ENCODE results near the gene ACOT4.
"Not testable (repeated sequence)": the region's sequence is repeated elsewhere in the genome, so short reads cannot be mapped to it uniquely, and the experiment has no call there.

Gene ACOT4, protein sequence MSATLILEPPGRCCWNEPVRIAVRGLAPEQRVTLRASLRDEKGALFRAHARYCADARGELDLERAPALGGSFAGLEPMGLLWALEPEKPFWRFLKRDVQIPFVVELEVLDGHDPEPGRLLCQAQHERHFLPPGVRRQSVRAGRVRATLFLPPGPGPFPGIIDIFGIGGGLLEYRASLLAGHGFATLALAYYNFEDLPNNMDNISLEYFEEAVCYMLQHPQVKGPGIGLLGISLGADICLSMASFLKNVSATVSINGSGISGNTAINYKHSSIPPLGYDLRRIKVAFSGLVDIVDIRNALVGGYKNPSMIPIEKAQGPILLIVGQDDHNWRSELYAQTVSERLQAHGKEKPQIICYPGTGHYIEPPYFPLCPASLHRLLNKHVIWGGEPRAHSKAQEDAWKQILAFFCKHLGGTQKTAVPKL

DNA sequence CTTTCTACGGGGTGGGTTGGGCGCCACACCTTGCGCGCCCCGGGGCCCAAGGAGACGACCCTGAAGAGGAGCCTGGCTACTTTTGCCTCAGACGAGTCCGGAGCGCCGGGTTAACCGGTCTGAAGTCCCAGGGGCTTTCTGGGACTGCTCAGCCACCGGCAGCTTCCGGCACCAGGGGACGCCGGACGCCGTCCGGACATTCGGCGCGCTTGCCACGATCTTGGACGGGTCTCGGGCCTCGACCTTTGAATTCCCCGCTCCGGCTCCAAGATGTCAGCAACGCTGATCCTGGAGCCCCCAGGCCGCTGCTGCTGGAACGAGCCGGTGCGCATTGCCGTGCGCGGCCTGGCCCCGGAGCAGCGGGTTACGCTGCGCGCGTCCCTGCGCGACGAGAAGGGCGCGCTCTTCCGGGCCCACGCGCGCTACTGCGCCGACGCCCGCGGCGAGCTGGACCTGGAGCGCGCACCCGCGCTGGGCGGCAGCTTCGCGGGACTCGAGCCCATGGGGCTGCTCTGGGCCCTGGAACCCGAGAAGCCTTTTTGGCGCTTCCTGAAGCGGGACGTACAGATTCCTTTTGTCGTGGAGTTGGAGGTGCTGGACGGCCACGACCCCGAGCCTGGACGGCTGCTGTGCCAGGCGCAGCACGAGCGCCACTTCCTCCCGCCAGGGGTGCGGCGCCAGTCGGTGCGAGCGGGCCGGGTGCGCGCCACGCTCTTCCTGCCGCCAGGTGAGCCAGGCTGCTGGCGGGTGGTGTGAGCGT, at the start of gene ACOT4:
Gene ACOT4, plus strand, starts transcription at position 184 of the 760 bp plus-strand sequence. Its CDS starts 87 bp downstream, at position 271.
- DNase-seq (ENCODE audit: low read depth), result peak; percentile 25
- TF ChIP-seq, protein P1, sequence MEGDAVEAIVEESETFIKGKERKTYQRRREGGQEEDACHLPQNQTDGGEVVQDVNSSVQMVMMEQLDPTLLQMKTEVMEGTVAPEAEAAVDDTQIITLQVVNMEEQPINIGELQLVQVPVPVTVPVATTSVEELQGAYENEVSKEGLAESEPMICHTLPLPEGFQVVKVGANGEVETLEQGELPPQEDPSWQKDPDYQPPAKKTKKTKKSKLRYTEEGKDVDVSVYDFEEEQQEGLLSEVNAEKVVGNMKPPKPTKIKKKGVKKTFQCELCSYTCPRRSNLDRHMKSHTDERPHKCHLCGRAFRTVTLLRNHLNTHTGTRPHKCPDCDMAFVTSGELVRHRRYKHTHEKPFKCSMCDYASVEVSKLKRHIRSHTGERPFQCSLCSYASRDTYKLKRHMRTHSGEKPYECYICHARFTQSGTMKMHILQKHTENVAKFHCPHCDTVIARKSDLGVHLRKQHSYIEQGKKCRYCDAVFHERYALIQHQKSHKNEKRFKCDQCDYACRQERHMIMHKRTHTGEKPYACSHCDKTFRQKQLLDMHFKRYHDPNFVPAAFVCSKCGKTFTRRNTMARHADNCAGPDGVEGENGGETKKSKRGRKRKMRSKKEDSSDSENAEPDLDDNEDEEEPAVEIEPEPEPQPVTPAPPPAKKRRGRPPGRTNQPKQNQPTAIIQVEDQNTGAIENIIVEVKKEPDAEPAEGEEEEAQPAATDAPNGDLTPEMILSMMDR (IDR thresholded peaks at IDR 0.05; ENCODE audit: low read length, missing control alignments), result no peak
- H3K4me3 ChIP-seq (replicated peaks; ENCODE audit: low read depth, low read length), result peak within 1 kb of the TSS; percentile 49

DNA sequence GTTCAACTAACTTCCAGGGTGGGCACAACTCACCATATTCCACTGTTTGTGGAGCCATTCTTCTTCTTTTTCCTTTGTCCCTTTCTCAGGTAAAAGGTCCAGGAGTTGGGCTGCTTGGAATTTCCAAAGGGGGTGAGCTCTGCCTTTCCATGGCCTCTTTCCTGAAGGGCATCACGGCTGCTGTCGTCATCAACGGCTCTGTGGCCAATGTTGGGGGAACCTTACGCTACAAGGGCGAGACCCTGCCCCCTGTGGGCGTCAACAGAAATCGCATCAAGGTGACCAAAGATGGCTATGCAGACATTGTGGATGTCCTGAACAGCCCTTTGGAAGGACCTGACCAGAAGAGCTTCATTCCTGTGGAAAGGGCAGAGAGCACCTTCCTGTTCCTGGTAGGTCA, 48.7 kb upstream of the ACOT4 start:
- DNase-seq (ENCODE audit: low read depth); H3K4me3 ChIP-seq (replicated peaks; ENCODE audit: low read depth, low read length): not testable (repeated sequence)

DNA sequence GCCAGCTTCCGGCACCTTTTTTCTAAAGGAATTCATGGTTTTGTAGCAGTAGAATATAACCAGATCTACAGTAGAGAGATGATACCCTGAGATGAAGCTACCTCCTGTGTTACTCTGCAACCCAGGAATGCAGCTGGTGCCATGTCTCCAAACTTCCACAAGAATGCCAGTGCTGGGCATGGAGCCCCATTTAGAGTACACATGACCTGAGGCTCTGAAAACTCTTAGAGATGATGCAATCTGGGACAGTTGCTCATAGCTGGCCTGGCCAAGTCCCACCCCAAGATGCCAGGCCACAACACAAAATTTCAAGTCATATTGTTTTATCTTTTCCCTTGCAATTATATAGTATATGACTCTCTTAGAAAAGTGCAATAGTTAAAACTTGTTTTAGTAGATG, 46.3 kb upstream of the ACOT4 start:
- H3K4me3 ChIP-seq (replicated peaks; ENCODE audit: low read depth, low read length), result not testable (repeated sequence)

DNA sequence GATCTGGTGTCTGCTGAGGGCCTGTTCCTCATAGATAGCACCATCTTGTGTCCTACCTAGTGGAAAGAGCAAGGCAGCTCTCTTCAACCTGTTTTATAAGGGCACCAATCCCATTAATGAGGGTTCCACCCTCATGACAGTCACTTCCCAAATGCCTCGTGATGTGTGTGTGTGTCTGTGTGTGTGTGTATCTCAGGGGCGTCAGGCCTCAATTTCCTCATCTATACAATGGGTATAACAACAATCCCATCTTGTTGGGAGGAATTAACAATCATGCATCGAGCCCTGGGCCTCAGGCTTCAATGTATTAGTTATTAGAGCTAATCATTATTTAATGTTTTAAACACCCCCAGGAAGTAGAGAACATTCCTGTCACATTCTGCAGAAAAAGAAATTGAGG, 42.6 kb upstream of the ACOT4 start:
- DNase-seq (ENCODE audit: low read depth); H3K4me3 ChIP-seq (replicated peaks; ENCODE audit: low read depth, low read length): not testable (repeated sequence)

More for the DNA sequence above, 46.3 kb upstream of the ACOT4 start:
- DNase-seq (ENCODE audit: low read depth), result not testable (repeated sequence)

DNA sequence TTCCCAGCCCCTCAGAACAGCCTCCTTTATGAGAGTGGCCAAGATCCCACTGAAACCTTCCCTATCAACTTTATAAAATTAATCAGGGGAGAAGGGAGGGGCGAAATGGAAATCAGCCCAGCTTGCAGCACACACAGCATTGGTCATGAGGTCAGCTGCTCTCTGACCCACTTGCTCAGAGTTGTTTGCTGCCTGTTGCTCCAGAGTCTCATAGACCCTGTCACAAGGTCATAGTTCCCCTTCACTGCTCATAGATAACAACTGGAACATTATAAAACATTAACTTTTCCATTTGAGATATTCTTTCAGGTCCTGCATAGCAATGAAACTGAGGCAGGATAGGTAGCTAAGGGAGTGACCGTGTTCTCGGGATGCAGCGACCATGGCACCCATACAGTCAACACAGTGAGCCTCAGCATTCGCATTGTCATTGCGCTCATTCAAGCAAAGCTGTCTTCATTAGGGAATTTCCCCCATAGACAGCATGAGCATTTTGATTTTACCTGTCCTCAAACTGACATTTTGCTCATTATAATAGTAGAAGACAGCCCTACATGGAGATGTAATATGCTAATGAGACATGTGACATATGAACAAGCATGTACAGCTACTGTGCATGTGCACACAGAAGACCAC, 41.7 kb upstream of the ACOT4 start:
- not testable (repeated sequence) for DNase-seq (ENCODE audit: low read depth); H3K4me3 ChIP-seq (replicated peaks; ENCODE audit: low read depth, low read length)

DNA sequence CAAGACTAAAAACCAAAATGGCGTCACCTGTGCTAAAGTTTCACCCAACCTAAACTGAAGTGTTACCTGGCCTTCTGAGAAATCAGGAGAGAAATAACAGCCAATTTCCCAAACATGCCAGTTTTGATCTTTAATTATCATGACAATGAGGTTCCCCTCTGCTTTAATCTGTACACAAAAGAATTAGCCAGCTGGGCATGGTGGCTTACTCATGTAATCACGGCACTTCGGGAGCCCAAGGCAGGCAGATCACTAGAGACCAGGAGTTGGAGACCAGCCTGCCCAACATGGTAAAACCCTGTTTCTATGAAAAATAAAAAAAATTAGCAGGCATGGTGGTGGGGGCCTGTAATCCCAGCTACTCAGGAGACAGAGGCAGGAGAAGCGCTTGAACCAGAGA, 37.8 kb upstream of the ACOT4 start:
- TF ChIP-seq, protein P1 (IDR thresholded peaks at IDR 0.05; ENCODE audit: low read length, missing control alignments), result no peak
- H3K4me3 ChIP-seq (replicated peaks; ENCODE audit: low read depth, low read length), result no peak overlapping the region
- no peak for DNase-seq (ENCODE audit: low read depth)

DNA sequence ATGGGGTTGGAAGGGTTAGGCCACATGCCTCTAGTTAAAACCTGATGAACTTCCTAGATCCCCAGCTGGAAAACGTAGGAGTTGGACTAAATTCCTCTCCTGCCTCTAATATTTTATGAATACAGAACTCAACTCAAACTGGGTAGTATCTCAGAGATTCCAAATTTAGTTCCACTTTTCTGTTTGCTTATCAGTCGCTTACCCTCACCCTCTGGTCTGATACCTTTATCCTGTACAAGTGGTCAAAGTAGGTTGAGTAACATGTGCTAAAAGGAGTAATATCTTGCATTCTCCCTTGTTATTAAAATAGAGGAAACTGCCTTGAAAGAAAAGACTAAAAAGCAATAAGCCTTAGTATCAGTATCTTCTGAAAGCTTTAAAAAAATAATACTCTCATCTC, 34.5 kb upstream of the ACOT4 start:
- not testable (repeated sequence) for DNase-seq (ENCODE audit: low read depth); H3K4me3 ChIP-seq (replicated peaks; ENCODE audit: low read depth, low read length)

DNA sequence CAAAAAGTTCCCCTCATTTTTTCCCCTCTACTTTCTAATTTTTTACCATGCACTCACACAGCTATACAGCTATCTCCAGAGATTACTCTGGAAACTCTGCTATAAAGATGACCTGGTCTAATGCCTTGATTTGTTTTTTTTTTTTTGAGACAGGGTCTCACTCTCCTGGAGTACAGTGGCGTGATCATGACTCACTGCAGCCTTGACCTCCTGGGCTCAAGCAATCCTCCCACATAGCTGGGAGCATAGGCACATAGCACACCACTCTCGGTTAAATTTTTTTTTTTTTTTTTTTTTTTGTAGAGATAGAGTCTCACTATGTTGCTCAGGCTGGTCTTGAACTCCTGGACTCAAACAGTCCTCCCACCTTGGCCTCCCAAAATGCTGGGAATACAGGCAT, 33.4 kb upstream of the ACOT4 start:
- not testable (repeated sequence) for H3K4me3 ChIP-seq (replicated peaks; ENCODE audit: low read depth, low read length); DNase-seq (ENCODE audit: low read depth)

DNA sequence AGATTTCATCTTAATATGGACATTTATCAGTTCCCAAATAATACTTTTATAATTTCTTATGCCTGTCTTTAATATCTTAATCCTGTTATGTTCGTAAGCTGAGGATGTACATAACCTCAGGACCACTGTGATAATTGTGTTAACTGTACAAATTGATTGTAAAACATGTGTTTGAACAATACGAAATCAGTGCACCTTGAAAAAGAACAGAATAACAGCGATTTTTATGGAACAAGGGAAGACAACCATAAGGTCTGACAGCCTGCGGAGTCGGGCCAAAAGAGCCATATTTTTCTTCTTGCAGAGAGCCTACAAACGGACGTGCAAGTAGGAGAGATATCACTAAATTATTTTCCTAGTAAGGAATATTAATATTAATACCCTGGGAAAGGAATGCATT, 29.4 kb upstream of the ACOT4 start:
- not testable (repeated sequence) for H3K4me3 ChIP-seq (replicated peaks; ENCODE audit: low read depth, low read length); DNase-seq (ENCODE audit: low read depth)

DNA sequence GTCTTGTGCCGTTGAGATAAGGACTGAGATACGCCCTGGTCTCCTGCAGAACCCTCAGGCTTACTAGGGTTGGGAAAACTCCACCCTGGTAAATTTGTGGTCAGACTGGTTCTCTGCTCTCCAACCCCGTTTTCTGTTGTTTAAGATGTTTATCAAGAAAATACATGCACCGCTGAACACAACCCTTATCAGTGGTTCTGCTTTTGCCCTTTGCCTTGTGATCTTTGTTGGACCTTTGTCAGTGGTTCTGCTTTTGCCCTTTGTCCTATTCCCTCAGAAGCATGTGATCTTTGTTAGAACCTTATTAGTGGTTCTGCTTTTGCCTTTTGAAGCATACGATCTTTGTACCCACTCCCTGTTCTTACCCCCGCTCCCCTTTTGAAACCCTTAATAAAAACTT, 29.0 kb upstream of the ACOT4 start:
- H3K4me3 ChIP-seq (replicated peaks; ENCODE audit: low read depth, low read length); DNase-seq (ENCODE audit: low read depth): not testable (repeated sequence)

DNA sequence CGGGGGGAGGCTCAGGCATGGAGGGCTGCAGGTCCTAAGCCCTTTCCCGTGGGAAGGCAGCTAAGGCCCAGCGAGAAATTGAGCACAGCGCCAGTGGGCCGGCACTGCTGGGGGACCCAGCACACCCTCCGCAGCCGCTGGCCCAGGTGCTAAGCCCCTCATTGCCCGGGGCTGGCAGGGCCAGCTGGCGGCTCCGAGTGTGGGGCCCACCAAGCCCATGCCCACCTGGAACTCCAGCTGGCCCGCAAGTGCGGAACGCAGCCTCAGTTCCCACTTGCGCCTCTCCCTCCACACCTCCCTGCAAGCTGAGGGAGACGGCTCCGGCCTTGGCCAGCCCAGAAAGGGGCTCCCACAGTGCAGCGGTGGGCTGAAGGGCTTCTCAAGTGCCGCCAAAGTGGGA, 25.2 kb upstream of the ACOT4 start:
- not testable (repeated sequence) for H3K4me3 ChIP-seq (replicated peaks; ENCODE audit: low read depth, low read length); DNase-seq (ENCODE audit: low read depth)

DNA sequence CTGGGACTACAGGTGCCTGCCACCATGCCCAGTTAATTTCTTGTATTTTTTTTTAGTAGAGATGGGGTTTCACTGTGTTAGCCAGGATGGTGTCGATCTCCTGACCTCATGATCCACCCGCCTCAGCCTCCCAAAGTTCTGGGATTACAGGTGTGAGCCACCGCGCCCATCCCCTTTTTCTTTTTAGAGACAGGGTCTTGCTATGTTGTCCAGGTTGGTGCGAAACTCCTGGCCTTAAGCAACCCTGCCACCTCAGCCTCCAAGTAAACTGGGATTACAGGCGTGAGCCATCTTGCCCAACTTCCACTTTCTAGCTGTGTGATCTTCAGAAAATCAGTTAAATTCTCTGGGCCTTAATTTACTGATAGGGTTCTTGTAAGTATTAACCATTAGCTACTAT, 24.7 kb upstream of the ACOT4 start:
- H3K4me3 ChIP-seq (replicated peaks; ENCODE audit: low read depth, low read length); DNase-seq (ENCODE audit: low read depth): not testable (repeated sequence)

Data from fibroblast of pulmonary artery (primary cell).